Measurements from ENCODE around the gene AATF. TPM values are rescaled to one million over a fixed set of nuclear protein-coding genes. Genes with fewer than 3 reads are reported as not detected.

The AATF gene
- total RNA-seq, 1 experiment from 2014 or later, result 61.0 TPM

DNA sequence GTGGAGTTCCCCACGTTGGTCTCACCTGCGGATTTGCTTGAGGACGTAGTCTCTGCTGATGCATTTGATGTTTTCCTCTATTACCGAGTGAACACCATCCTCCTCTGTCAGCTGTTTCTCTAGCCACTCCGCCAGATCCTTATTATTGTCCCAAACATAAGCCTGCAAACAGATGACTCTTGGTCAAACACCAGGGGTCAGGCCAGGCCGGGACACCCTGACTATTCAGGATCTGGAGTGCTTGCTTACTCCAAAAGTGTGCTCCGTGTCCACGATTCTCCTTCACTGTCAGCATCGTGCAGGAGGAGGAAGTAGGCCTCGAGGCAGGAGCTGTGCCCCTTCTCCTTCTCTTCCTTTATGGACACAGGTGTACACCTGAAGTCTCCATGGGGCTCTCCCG is 140.2 kb downstream of the AATF start (continued):
- TF ChIP-seq CREB1 (CRISPR knock-in tag; IDR thresholded peaks at IDR 0.05) (no peak), CTCF (IDR thresholded peaks at IDR 0.05) (no peak), TP53 (CRISPR knock-in tag; IDR thresholded peaks at IDR 0.05) (no peak)

DNA sequence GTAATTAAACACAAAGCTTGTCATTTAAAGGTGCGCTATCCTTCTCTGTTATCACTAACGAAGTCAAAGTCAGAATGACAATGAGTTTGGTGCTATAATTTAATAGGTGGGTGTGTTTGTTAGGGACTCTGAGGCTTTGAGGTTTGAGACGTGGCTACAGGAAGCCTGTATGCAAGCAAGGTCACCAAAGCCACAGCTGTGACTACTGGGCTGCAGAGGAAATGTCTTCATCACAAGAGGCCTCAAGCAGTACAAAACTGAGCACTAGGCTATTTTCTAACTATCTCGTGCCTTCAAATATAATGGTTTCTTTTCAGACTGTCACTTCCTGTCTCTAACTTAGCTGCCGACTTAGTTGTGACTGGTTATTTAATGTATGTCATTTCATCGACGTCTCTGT is 141.2 kb downstream of the AATF start:
- peaks cover 58% of the 10 kb centered on the region for H3K36me3 Mint-ChIP-seq
- TF ChIP-seq, protein P1, sequence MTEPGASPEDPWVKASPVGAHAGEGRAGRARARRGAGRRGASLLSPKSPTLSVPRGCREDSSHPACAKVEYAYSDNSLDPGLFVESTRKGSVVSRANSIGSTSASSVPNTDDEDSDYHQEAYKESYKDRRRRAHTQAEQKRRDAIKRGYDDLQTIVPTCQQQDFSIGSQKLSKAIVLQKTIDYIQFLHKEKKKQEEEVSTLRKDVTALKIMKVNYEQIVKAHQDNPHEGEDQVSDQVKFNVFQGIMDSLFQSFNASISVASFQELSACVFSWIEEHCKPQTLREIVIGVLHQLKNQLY (CRISPR knock-in tag; IDR thresholded peaks at IDR 0.05), result no peak
- TF ChIP-seq FOXJ3 (CRISPR knock-in tag; IDR thresholded peaks at IDR 0.05; ENCODE audit: borderline replicate concordance), result no peak
- TF ChIP-seq E2F5 (CRISPR knock-in tag; IDR thresholded peaks at IDR 0.05), result no peak
- TF ChIP-seq, protein P2, sequence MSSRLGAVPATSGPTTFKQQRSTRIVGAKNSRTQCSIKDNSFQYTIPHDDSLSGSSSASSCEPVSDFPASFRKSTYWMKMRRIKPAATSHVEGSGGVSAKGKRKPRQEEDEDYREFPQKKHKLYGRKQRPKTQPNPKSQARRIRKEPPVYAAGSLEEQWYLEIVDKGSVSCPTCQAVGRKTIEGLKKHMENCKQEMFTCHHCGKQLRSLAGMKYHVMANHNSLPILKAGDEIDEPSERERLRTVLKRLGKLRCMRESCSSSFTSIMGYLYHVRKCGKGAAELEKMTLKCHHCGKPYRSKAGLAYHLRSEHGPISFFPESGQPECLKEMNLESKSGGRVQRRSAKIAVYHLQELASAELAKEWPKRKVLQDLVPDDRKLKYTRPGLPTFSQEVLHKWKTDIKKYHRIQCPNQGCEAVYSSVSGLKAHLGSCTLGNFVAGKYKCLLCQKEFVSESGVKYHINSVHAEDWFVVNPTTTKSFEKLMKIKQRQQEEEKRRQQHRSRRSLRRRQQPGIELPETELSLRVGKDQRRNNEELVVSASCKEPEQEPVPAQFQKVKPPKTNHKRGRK (CRISPR knock-in tag; IDR thresholded peaks at IDR 0.05; ENCODE audit: borderline replicate concordance), result no peak
- TF ChIP-seq, protein P3, sequence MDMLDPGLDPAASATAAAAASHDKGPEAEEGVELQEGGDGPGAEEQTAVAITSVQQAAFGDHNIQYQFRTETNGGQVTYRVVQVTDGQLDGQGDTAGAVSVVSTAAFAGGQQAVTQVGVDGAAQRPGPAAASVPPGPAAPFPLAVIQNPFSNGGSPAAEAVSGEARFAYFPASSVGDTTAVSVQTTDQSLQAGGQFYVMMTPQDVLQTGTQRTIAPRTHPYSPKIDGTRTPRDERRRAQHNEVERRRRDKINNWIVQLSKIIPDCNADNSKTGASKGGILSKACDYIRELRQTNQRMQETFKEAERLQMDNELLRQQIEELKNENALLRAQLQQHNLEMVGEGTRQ (CRISPR knock-in tag; IDR thresholded peaks at IDR 0.05), result no peak
- TF ChIP-seq TP53 (CRISPR knock-in tag; IDR thresholded peaks at IDR 0.05), result no peak
- TF ChIP-seq IRF1 (CRISPR knock-in tag; IDR thresholded peaks at IDR 0.05), result no peak
- no peak for TF ChIP-seq TEAD4 (CRISPR knock-in tag; IDR thresholded peaks at IDR 0.05)
- no peak for TF ChIP-seq ETV6 (CRISPR knock-in tag; IDR thresholded peaks at IDR 0.05)
- TF ChIP-seq FOXK1 (CRISPR knock-in tag; IDR thresholded peaks at IDR 0.05), result no peak
- no peak for TF ChIP-seq HMGXB4 (CRISPR knock-in tag; IDR thresholded peaks at IDR 0.05)
- no peak for TF ChIP-seq ZNF425 (CRISPR knock-in tag; conservative IDR thresholded peaks at IDR 0.05)
- TF ChIP-seq, protein P4, sequence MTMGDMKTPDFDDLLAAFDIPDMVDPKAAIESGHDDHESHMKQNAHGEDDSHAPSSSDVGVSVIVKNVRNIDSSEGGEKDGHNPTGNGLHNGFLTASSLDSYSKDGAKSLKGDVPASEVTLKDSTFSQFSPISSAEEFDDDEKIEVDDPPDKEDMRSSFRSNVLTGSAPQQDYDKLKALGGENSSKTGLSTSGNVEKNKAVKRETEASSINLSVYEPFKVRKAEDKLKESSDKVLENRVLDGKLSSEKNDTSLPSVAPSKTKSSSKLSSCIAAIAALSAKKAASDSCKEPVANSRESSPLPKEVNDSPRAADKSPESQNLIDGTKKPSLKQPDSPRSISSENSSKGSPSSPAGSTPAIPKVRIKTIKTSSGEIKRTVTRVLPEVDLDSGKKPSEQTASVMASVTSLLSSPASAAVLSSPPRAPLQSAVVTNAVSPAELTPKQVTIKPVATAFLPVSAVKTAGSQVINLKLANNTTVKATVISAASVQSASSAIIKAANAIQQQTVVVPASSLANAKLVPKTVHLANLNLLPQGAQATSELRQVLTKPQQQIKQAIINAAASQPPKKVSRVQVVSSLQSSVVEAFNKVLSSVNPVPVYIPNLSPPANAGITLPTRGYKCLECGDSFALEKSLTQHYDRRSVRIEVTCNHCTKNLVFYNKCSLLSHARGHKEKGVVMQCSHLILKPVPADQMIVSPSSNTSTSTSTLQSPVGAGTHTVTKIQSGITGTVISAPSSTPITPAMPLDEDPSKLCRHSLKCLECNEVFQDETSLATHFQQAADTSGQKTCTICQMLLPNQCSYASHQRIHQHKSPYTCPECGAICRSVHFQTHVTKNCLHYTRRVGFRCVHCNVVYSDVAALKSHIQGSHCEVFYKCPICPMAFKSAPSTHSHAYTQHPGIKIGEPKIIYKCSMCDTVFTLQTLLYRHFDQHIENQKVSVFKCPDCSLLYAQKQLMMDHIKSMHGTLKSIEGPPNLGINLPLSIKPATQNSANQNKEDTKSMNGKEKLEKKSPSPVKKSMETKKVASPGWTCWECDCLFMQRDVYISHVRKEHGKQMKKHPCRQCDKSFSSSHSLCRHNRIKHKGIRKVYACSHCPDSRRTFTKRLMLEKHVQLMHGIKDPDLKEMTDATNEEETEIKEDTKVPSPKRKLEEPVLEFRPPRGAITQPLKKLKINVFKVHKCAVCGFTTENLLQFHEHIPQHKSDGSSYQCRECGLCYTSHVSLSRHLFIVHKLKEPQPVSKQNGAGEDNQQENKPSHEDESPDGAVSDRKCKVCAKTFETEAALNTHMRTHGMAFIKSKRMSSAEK (CRISPR knock-in tag; IDR thresholded peaks at IDR 0.05; ENCODE audit: borderline replicate concordance), result no peak
- no peak for TF ChIP-seq ATF2 (CRISPR knock-in tag; IDR thresholded peaks at IDR 0.05; ENCODE audit: borderline replicate concordance, low read depth)
- no peak for TF ChIP-seq RORB (CRISPR knock-in tag; IDR thresholded peaks at IDR 0.05)
- TF ChIP-seq ATF1 (CRISPR knock-in tag; IDR thresholded peaks at IDR 0.05), result no peak
- TF ChIP-seq ZNF317 (CRISPR knock-in tag; IDR thresholded peaks at IDR 0.05; ENCODE audit: borderline replicate concordance, low read depth), result no peak

More for the DNA sequence above, 141.2 kb downstream of the AATF start:
- DNase-seq (ENCODE audit: low spot score) (no peak), ATAC-seq (no peak)
- peak overlapping the region; percentile 43 for H3K27ac Mint-ChIP-seq
- no peak overlapping the region for H3K4me3 Mint-ChIP-seq
- no peaks in the 10 kb centered on the region for H3K9me3 Mint-ChIP-seq
- ChIA-PET CTCF (no interaction called here), POLR2A (no interaction called here)
- no peaks in the 10 kb centered on the region for H3K27me3 Mint-ChIP-seq (ENCODE audit: low read depth)
- peaks cover 18% of the 10 kb centered on the region for H3K4me1 Mint-ChIP-seq

Measured in WTC11 (cell line).